Neural crest cell (in vitro differentiated cells): ENCODE results near the gene ADGRB2. TPM values are rescaled to one million over a fixed set of nuclear protein-coding genes. Genes with fewer than 3 reads are reported as not detected.

Experiments
- DNase-seq: peaks from one replicate; pipeline ENCODE4 v3.0.0; 2021; ENCODE audit warnings: low read depth, mixed read lengths, low spot score
- H3K27ac Mint-ChIP-seq: one replicate; pipeline ENCODE4 v1.8.0; 2021; ENCODE audit warnings: mild to moderate bottlenecking, mixed read lengths; ENCODE audit not compliant: unreplicated experiment
- H3K27me3 Mint-ChIP-seq: 2 replicates; pipeline ENCODE4 v1.8.0; 2021; ENCODE audit warnings: low read depth, mild to moderate bottlenecking, mixed read lengths
- H3K36me3 Mint-ChIP-seq: 2 replicates; pipeline ENCODE4 v1.8.0; 2021; ENCODE audit warnings: low read depth, mild to moderate bottlenecking, mixed read lengths
- H3K4me1 Mint-ChIP-seq: 2 replicates; pipeline ENCODE4 v1.8.0; 2021; ENCODE audit warnings: mixed read lengths
- H3K4me3 Mint-ChIP-seq: one replicate; pipeline ENCODE4 v1.8.0; 2021; ENCODE audit warnings: mild to moderate bottlenecking, mixed read lengths
- H3K9me3 Mint-ChIP-seq: 2 replicates; pipeline ENCODE4 v1.8.0; 2021; ENCODE audit warnings: mixed read lengths
- total RNA-seq: library from RNA; stranded (reverse); gene quantifications from 2 replicates; pipeline ENCODE4 v1.2.1, GENCODE V29; 2021
- TF ChIP-seq, protein P1 (sequence below): fragments of 200-600 bp; sonication (generic); conservative IDR thresholded peaks from 2 replicates; pipeline ENCODE4 v1.5.0; 2021; ENCODE audit warnings: antibody characterized with exemption, mild to moderate bottlenecking

ADGRB2 gene
- total RNA-seq, 1 donor from 2014 or later, result 18.8 TPM

DNA sequence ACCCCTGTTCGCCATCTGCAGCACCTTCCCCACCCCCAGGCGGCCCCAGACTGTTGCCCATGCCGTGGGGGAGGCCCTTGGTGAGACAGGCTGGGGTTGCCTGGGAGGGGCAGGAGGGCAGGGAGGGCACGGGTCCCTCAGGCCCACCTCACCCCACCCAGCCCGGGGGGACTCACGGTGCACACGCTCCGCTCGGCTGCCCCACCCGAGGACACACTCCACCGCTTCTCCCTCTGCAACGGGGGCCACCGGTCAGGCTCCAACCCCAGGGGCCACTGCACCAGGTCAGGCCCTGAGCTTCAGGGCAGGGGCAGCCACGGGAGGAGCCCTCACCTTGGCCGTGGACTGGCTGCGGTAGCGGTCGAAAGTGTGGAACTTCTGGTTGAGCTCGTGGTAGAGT lies 36.3 kb downstream of the ADGRB2 start:
- Mint-ChIP-seq H3K4me3 (no peak overlapping the region), H3K36me3 (no peaks in the 10 kb centered on the region), H3K4me1 (peaks cover 3% of the 10 kb centered on the region)

DNA sequence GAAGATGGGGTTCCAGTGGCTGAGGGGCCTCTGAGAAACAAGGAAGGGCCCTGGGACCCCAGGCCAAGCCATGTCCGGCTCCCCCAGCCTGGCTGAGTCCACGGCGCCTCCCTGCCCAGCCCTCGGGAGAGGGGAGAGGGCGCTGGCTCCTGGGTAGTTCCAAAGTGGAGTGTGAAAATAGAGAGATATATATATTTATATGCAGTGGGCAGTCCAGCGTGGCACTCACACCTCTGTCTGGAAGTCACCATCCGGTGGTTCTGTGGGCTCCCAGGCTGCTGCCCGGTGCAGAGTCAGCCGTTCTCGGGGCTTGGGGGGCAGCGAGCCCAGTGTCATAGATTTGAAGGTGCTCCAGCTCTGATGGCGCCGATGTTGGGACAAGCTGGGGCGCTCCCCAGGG lies 36.9 kb downstream of the ADGRB2 start:
- H3K9me3 Mint-ChIP-seq, result no peaks in the 10 kb centered on the region
- no peak overlapping the region for H3K27ac Mint-ChIP-seq
- no peak for DNase-seq
- peaks cover 5% of the 10 kb centered on the region for H3K27me3 Mint-ChIP-seq
- H3K4me3 Mint-ChIP-seq, result no peak overlapping the region
- no peaks in the 10 kb centered on the region for H3K36me3 Mint-ChIP-seq
- TF ChIP-seq, protein P1, sequence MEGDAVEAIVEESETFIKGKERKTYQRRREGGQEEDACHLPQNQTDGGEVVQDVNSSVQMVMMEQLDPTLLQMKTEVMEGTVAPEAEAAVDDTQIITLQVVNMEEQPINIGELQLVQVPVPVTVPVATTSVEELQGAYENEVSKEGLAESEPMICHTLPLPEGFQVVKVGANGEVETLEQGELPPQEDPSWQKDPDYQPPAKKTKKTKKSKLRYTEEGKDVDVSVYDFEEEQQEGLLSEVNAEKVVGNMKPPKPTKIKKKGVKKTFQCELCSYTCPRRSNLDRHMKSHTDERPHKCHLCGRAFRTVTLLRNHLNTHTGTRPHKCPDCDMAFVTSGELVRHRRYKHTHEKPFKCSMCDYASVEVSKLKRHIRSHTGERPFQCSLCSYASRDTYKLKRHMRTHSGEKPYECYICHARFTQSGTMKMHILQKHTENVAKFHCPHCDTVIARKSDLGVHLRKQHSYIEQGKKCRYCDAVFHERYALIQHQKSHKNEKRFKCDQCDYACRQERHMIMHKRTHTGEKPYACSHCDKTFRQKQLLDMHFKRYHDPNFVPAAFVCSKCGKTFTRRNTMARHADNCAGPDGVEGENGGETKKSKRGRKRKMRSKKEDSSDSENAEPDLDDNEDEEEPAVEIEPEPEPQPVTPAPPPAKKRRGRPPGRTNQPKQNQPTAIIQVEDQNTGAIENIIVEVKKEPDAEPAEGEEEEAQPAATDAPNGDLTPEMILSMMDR, result no peak
- H3K4me1 Mint-ChIP-seq, result peaks cover 3% of the 10 kb centered on the region

More for the DNA sequence above, 36.3 kb downstream of the ADGRB2 start:
- Mint-ChIP-seq H3K9me3 (no peaks in the 10 kb centered on the region), H3K27ac (no peak overlapping the region), H3K27me3 (no peaks in the 10 kb centered on the region)
- DNase-seq, result no peak
- TF ChIP-seq, protein P1, result no peak

DNA sequence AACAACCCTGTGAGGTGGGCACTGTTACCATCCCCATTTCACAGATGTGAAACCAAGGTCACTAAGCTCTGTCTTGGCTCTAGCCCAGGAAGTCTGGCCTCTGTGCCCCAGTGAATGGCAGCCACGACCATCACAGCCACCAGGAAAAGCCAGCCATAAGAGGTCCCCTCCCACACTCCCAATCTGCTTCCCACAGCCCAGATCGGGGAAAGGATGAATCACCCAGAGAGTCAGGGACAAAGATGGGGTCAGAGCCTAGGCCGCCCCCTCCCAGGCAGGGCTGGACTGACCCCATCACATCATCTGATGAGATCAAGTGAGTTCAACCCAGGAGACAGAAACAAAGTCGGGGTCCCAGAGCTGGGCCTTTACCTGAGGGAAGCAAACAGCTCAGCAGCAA lies 37.4 kb downstream of the ADGRB2 start:
- Mint-ChIP-seq H3K27ac (no peak overlapping the region), H3K9me3 (no peaks in the 10 kb centered on the region)

DNA sequence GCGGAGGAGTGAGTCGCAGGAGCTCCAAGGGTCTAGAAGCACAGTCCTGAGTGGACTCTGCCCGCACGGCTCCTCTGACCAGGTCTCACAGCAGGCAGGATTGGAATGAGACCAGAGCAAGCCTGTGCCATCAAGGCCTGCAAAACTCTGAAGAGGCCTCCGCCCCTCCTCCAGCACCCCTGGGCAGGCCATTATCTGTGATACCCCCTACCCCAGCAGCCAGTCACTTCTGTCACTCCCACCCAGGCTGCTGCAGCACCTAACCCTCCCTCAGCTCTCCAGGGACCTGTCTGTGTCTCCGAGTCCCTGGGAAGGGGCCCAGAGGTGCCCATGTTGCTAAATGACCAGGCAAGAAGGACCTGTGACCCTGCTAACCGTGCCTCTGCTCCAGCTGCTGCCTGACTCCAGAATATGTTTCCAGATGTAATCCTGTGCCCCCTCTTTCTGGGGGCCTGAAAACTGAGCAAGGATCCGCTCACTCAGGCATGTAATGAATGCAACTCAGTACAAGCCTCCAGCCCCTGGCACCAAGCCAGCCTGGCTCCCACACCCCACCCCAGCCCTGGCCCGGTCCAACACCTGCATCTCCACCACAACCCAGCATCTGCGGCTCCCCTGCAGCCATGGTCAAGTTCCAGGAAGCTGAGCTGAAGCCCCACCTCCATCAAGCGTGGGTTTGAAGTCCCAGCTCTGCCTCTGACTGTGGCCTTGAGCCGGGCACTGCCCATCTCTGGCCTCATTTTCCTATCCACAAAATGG lies 38.2 kb downstream of the ADGRB2 start:
- TF ChIP-seq, protein P1, result no peak
- H3K27ac Mint-ChIP-seq, result no peak overlapping the region
- H3K4me1 Mint-ChIP-seq, result peaks cover 3% of the 10 kb centered on the region
- no peaks in the 10 kb centered on the region for H3K36me3 Mint-ChIP-seq
- DNase-seq, result no peak
- peaks cover 11% of the 10 kb centered on the region for H3K27me3 Mint-ChIP-seq
- H3K9me3 Mint-ChIP-seq, result no peaks in the 10 kb centered on the region
- H3K4me3 Mint-ChIP-seq, result no peak overlapping the region

More for the DNA sequence above, 37.4 kb downstream of the ADGRB2 start:
- peaks cover 9% of the 10 kb centered on the region for H3K27me3 Mint-ChIP-seq
- H3K4me3 Mint-ChIP-seq, result no peak overlapping the region
- DNase-seq, result no peak
- TF ChIP-seq, protein P1, result no peak
- H3K36me3 Mint-ChIP-seq, result no peaks in the 10 kb centered on the region
- H3K4me1 Mint-ChIP-seq, result peaks cover 3% of the 10 kb centered on the region

DNA sequence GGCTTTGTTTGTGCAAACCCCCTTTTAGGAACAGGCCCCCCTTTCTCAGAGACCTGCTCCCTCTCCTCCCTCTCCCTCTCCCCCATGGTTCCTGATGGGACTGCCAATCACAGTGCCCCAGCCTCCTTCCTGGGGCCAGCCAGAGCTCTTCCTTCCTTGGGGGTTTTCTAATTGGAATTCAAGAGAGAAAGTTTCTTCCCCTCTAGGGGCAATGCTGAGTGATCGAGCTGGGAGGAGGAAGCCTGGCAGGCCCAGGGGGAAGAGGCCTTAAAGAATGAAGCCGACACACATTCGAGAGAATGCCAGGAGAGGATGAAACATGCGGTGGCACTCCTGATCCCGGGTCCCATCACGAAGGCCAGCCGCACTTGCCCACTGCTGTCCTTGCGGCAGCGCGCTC lies 39.0 kb downstream of the ADGRB2 start:
- H3K4me1 Mint-ChIP-seq, result peaks cover 3% of the 10 kb centered on the region
- peaks cover 11% of the 10 kb centered on the region for H3K27me3 Mint-ChIP-seq
- TF ChIP-seq, protein P1, result no peak
- no peak overlapping the region for H3K4me3 Mint-ChIP-seq
- DNase-seq, result no peak
- H3K36me3 Mint-ChIP-seq, result no peaks in the 10 kb centered on the region
- H3K27ac Mint-ChIP-seq, result no peak overlapping the region
- H3K9me3 Mint-ChIP-seq, result no peaks in the 10 kb centered on the region
